Femur (tissue), 1 donor: Measurements from ENCODE around the gene FBXO27.
A peak's percentile ranks its signal among the peaks of the same experiment; 100 is the strongest.

Experiments used
- DNase-seq: peaks from one replicate; pipeline ENCODE4 v3.0.0-alpha.2; 2017

Gene FBXO27

DNA sequence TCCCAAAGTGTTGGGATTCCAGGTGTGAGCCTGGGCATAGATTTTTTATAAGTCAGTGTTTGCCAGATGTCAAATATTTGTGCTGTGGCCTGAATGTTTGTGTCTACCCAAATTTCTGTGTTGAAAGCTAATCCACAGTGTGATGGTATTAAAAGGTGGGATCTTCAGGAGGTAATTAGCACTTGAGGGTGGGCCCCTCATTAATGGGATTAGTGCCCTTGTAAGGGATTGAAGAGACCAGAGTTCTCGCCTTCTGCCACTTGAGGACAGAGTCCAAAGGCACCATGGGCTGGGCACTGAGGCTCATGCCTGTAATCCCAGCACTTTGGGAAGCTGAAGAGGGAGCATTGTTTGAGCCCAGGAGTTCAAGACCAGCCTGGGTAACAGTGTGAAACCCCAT lies 47.1 kb downstream of the FBXO27 start:
- DNase-seq: no peak

DNA sequence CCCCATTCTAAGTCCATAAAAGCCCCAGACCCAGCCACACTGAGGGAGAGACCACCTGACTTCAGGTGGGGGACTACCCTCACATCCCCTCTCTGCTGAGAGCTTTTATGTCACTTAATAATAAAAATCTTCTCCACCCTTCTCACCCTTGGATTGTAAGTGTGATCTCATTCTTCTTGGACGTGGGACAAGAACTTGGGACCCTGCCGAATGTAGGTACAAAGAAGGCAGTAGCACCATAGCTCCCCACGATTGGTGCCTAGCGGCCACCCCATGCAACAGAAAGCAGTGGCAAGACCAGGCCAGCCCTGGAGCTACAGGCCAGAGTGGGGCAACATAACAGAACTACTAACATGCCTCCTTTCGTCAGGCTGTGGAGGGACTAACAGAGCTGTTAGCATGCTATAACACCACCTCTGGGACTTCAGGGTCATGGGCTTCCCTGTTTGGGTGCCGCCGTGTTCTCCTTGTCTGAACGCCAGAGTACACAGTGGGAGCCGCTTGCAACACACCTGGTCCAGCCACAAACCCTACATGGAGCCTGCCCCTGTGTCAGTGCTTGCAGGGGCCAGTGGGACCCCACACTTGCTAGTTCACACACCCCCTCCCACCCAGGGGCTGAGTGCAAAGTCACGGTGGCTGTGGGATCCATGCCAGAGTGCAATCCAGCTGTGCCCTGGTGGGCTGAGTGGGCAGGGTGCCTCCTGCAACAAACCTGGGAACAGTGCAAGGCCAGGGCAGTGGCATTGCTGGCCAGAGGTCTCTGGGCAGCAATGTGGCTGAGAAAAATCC lies 51.6 kb downstream of the FBXO27 start:
- no peak for DNase-seq

DNA sequence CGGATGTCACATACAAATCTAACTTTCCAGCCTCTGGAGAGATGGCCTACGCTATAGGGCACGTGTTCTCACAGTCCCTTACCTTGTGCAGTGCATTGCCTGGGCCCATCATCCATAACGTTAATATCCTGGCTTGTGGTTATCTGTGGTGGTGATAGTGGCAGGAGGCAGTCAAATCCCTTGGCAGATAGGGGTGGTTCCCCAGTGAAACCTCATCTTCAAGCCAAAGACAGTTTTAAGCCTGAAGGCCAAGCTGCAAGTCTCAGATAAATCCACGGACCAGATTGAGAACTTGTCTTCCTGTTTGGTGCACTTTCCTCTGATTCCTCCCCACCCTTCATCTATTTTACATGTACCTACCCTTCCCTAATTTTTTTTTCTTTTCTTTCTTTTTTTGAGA lies 52.5 kb downstream of the FBXO27 start:
- DNase-seq: no peak

GRCh38 chr19:38978326-38978689 lies 54.0 kb downstream of the FBXO27 start:
- DNase-seq: no peak

DNA sequence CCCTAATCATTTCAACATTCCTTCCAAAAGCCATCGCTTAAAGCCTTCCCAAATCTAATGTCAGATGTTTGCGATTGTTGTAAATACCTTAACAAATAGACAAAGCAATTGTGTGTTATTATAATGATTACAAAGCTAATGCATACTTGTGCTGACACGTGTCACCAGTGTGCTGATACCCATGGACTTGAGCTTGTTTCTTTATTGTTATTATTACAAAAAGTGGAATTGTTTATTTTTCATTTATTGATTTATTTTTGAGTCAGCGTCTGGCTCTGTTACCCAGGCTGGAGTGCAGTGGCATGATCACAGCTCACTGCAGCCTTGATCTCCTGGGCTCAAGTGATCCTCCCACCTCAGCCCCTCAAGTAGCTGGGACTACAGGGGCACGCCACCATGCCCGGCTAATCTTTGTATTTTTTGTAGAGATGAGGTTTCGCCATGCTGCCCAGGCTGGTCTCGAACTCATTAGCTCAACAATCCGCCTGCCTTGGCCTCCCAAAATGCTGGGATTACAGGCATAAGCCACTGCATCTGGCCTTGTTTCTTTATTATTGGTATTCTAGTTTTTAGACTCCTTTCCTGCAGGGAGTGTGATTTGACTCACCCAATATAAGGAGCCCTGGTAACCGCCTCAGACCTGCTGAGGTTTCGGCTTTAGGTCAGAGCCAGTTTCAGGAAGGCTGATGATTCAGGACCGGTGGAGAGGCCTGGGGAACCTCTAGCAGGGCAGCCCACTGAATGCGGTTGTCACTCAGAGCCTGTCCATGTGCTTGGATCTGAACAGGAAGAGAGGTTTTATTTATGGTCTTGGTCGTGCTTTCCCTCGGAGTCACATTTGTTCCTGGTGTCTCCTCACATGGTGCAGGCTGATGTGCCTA lies 54.7 kb downstream of the FBXO27 start:
- DNase-seq: no peak

DNA sequence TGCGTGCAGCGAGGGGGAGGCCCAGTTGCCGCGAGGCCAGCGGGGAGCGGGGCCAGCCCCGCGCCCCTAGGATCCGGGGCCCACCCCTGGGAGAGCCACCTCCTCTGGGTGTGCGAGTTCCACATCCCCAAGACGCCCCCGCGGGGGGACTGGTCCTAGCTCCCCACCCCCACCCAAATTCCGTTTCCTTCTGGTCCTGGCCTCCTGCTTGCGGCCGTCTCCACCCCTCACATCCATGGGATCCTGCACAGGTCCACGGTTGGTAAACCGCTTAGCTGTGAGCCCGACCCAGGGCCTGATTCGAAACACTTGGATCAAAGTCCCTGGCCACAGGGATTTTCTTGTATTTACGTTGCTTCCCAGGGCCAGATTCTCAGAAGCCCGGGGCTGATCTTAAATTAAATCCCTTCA lies 56.5 kb downstream of the FBXO27 start:
- no peak for DNase-seq

DNA sequence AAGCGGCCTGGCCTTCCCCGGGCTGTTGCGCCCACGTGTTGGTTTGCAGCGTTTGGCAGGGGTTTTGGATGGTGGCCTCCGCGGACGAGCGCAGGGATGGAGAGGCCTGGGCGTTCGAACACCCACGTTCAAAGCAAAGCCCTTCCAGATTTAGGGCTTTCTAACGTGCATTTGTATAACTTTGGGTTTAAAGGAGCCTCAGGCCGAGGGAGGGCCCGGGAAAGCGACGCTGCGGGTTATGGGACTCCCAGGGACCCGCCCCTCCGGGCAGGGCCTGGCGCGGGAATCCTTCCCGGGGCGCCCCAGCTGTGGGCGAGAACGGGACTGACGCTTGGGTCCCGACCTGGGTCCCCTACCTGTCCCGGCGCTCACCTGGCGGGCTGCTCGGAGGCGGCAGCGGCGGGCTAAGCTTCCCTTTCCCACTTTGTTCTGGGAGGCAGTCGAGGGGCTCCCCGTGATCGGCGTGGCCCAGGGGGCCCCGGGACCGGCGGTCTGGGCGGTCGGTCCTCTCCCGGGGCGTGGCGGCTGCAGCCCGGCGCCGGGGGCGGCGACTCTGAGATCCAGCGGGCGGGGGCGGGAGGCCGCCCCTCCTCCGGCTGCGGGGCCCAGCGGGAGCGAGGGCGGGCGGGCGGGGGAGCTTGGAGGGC lies 57.0 kb downstream of the FBXO27 start, which contains the start of gene FBXO17:
Gene FBXO17 (minus strand): TSS at position 529 of the 647 bp plus-strand sequence. CDS start 25,423 bp downstream, outside the sequence.
- peak; percentile 82 for DNase-seq

DNA sequence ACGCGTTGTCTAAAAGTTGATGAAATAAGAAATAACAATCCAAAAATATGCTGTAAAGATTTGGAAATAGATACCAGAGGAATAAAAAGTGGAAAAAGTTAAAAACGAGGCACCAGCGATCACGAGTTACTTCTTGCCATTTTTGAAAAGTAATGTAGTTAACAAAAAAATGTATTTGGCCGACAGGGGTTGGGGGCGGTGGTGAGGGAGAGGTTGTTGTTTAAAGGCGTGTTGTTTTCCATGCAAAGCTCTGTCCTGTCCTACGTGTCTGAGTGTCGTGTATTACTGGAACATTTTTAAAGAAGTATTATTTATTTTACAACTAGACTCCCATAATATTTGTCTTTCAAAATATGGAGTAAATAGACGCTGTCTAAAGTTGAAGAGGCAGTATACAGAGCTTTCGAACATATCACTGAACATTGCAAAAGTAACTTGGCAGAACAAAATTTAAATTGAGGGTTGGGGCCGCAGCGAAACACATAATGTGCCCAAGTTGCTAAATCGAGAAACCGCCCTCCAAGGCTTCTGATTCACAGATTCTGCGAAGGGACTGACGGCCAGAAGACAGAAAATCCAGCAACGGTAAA lies 57.6 kb downstream of the FBXO27 start:
- DNase-seq: peak; percentile 46
